ENCODE data around the gene GPC2.
A peak's percentile ranks its signal among the peaks of the same experiment; 100 is the strongest.
"Not testable (repeated sequence)": the region's sequence is repeated elsewhere in the genome, so short reads cannot be mapped to it uniquely, and the experiment has no call there.

GPC2 gene

DNA sequence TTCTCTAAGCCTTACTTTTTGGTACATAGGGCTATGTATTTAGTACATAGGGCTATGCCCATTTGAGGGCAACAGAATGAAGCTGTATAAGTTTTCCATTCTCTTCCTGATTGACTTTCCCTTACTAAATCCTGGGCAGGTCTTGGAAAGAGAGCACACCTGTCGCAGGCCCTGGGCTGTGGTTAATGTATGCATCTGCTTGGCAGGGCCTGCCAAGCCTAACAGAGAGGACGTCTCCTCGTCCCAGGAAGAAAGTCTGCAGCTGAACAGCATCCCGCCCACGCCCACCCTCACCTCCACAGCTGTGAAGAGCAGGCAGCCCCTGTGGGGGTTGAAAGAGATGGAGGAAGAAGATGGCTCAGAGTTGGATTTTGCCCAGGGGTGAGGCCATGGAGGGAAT lies 33.6 kb upstream of the GPC2 start:
- DNase-seq (ENCODE audit: low spot score) = no peak
- TF ChIP-seq, protein P1, sequence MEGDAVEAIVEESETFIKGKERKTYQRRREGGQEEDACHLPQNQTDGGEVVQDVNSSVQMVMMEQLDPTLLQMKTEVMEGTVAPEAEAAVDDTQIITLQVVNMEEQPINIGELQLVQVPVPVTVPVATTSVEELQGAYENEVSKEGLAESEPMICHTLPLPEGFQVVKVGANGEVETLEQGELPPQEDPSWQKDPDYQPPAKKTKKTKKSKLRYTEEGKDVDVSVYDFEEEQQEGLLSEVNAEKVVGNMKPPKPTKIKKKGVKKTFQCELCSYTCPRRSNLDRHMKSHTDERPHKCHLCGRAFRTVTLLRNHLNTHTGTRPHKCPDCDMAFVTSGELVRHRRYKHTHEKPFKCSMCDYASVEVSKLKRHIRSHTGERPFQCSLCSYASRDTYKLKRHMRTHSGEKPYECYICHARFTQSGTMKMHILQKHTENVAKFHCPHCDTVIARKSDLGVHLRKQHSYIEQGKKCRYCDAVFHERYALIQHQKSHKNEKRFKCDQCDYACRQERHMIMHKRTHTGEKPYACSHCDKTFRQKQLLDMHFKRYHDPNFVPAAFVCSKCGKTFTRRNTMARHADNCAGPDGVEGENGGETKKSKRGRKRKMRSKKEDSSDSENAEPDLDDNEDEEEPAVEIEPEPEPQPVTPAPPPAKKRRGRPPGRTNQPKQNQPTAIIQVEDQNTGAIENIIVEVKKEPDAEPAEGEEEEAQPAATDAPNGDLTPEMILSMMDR (IDR thresholded peaks at IDR 0.05; ENCODE audit: borderline replicate concordance, control extremely low read depth, extremely low read depth, insufficient read depth, missing control alignments) = no peak
- in situ Hi-C loops (cut with MboI; ENCODE audit: low sequenced_read_pairs, unreplicated experiment) = no loop called here

DNA sequence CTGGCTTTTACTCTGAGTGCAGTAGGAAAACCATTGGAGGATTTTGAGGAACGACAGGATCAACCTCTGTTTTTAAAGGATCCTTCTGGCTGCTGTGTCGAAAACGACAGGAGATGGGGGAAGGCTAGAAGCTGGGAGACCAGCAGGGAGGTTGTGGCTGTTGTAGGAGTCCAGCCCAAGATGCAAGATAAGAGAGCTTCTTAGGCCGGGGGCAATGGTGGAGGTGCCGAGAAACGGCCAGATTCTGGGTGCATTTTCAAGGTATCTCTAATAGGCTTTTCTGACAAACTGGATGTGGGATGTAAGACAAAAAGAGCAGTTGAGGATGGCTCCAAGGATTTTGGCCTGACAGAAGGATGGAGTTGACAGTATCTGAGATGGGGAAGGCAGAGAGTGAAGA lies 32.3 kb upstream of the GPC2 start:
- TF ChIP-seq, protein P1 (IDR thresholded peaks at IDR 0.05; ENCODE audit: borderline replicate concordance, control extremely low read depth, extremely low read depth, insufficient read depth, missing control alignments) = no peak
- in situ Hi-C loops (cut with MboI; ENCODE audit: low sequenced_read_pairs, unreplicated experiment) = no loop called here
- no peak for DNase-seq (ENCODE audit: low spot score)

GRCh38 chr7:100208911-100209408 lies 31.8 kb upstream of the GPC2 start:
- in situ Hi-C loops (cut with MboI; ENCODE audit: low sequenced_read_pairs, unreplicated experiment) = no loop called here
- peak; percentile 73 for DNase-seq (ENCODE audit: low spot score)
- TF ChIP-seq, protein P1 (IDR thresholded peaks at IDR 0.05; ENCODE audit: borderline replicate concordance, control extremely low read depth, extremely low read depth, insufficient read depth, missing control alignments) = no peak

GRCh38 chr7:100204454-100204853 lies 27.3 kb upstream of the GPC2 start:
- in situ Hi-C loops (cut with MboI; ENCODE audit: low sequenced_read_pairs, unreplicated experiment) = no loop called here
- TF ChIP-seq, protein P1 (IDR thresholded peaks at IDR 0.05; ENCODE audit: borderline replicate concordance, control extremely low read depth, extremely low read depth, insufficient read depth, missing control alignments) = no peak
- no peak for DNase-seq (ENCODE audit: low spot score)

DNA sequence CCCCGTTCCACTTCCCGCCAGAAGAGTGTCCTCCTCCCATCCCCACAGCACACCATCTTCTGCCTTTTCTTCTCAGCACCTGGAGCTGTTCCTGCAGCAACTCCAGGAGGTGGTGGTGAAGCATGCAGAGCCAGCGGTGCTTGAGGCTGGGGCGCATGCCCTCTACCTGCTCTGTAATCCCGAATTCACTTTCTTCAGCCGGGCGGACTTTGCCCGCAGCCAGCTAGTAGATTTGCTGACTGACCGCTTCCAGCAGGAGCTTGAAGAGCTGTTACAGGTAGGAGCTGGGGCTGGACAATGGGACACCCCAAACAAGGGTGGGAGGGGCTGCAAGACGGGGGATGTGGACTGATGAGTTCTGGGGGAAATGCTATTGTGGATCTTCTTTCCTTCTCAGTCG lies 23.5 kb upstream of the GPC2 start:
- TF ChIP-seq, protein P1 (IDR thresholded peaks at IDR 0.05; ENCODE audit: borderline replicate concordance, control extremely low read depth, extremely low read depth, insufficient read depth, missing control alignments) = no peak
- in situ Hi-C loops (cut with MboI; ENCODE audit: low sequenced_read_pairs, unreplicated experiment) = no loop called here

GRCh38 chr7:100198266-100198665 lies 21.1 kb upstream of the GPC2 start:
- in situ Hi-C loops (cut with MboI; ENCODE audit: low sequenced_read_pairs, unreplicated experiment) = no loop called here
- TF ChIP-seq, protein P1 (IDR thresholded peaks at IDR 0.05; ENCODE audit: borderline replicate concordance, control extremely low read depth, extremely low read depth, insufficient read depth, missing control alignments) = no peak
- DNase-seq (ENCODE audit: low spot score) = no peak

More for the DNA sequence above, 23.5 kb upstream of the GPC2 start:
- DNase-seq (ENCODE audit: low spot score) = no peak

GRCh38 chr7:100195901-100196322 lies 18.7 kb upstream of the GPC2 start:
- peak; percentile 63 for DNase-seq (ENCODE audit: low spot score)
- in situ Hi-C loops (cut with MboI; ENCODE audit: low sequenced_read_pairs, unreplicated experiment) = not testable (repeated sequence)
